ENCODE data around the gene DIPK1B. TPM values are rescaled to one million over a fixed set of nuclear protein-coding genes. Genes with fewer than 3 reads are reported as not detected.

Gene DIPK1B
- total RNA-seq, 1 donor: 0.45 TPM

DNA sequence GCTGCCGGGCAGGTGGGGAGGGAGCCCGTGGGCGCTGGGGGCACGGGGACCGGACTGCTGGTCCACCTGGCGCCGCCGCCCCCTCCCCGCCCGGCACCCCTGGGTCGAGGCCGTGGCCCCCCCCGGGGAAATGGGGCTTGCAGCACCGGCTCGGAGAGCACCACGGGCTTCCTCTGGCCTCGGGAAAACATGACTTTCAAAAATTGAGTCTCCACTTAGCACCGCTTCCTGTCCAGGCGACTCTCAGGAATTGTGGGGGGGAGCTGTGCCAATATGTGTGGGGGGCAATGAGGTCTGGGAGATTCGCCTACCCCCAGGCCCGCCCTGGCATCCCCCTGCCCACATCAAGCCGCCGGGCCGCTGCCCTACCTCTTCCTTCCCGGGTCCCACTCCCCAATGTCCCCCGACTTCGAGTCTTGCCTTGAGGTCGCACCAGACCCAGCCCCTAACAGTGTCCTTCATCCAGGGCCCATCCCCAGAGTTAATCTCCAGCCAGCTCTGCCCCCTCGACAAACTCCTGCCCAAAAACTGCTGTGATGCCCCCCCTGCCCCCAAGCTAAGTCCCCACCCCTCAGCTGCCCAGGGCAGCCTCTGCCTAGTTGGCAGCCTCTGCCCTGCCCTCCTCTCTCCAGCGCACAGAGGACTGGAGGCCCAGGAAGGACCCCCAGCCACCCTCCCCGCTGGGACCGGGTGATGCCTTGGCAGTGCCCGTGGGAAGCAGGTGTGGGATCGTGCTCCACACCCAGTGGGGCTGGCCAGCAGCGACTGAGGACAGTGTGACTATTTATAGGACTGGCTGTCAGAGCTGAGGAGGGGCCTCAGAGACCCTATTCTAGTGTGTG, 45.8 kb upstream of the DIPK1B start:
- DNase-seq (ENCODE audit: low read depth): no peak
- TF ChIP-seq, protein P1, sequence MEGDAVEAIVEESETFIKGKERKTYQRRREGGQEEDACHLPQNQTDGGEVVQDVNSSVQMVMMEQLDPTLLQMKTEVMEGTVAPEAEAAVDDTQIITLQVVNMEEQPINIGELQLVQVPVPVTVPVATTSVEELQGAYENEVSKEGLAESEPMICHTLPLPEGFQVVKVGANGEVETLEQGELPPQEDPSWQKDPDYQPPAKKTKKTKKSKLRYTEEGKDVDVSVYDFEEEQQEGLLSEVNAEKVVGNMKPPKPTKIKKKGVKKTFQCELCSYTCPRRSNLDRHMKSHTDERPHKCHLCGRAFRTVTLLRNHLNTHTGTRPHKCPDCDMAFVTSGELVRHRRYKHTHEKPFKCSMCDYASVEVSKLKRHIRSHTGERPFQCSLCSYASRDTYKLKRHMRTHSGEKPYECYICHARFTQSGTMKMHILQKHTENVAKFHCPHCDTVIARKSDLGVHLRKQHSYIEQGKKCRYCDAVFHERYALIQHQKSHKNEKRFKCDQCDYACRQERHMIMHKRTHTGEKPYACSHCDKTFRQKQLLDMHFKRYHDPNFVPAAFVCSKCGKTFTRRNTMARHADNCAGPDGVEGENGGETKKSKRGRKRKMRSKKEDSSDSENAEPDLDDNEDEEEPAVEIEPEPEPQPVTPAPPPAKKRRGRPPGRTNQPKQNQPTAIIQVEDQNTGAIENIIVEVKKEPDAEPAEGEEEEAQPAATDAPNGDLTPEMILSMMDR (IDR thresholded peaks at IDR 0.05; ENCODE audit: insufficient read depth, low read length): no peak
- no peak overlapping the region for H3K4me3 ChIP-seq (ENCODE audit: low read depth, low read length)

DNA sequence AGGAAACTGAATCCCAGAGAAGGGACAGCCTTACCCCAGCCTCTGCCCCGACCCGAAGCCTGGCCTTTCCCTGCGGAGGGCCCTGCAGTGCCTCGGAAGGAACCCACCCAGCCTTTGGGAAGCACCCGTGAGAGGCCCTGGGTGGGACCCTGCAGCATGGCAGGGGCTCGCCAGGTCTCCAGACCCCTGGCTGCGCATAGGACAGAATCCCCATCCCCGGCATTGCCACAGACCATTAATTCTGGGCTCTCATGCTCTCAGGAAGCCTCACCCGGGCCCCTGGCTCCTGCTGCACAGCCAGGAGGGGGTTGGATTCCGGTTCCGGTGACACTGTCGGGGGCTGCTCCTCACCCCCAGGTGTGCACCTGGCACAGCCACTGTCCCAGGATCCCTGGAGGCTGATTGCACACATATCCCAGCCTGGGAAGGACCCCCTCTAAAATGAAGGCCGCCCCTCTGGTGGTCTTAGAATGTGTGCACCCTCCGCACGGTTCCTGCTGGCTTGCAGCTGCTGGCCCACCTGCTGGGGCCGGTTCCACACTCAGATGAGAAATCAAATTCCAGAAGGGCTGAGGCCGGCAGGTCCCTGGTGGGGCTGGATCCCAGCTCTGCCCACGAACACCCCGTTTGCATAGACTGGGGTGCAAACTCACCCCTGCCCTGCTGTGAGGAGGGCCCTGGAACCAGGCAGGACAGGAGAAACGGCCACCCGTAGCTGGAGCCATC, 45.0 kb upstream of the DIPK1B start:
- no peak overlapping the region for H3K4me3 ChIP-seq (ENCODE audit: low read depth, low read length)
- TF ChIP-seq, protein P1 (IDR thresholded peaks at IDR 0.05; ENCODE audit: insufficient read depth, low read length): no peak
- DNase-seq (ENCODE audit: low read depth): no peak

DNA sequence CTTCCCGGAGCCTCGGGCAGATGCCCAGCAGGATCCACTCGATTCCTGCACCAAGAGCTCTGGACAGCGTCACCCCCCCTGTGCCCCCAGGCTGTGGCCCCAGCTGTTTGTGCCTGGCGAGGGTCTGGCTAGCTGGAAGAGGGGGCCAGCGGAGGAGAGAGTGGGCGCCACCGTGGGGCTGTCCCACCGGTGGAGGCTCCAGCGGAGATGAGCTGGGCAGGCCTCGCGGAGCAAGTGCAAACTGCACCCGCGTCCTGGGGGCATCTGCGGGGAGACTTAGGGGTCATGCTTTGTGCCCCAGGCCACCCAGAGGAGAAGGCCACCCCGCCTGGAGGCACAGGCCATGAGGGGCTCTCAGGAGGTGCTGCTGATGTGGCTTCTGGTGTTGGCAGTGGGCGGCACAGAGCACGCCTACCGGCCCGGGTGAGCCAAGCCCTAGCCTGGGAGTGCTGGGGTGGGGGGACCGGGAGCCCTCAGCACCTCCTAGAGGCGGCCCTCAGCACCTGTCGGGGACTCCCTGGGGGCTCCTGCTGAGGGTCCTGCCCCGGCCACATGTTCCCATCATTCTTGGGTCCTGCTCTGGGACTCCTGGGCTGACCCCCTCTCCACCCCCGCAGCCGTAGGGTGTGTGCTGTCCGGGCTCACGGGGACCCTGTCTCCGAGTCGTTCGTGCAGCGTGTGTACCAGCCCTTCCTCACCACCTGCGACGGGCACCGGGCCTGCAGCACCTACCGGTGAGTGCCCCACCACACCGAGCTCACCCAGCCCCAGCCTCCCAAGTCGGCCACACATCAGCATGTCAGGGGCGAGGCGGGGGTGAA, 44.2 kb upstream of the DIPK1B start:
- no peak for DNase-seq (ENCODE audit: low read depth)
- no peak overlapping the region for H3K4me3 ChIP-seq (ENCODE audit: low read depth, low read length)
- TF ChIP-seq, protein P1 (IDR thresholded peaks at IDR 0.05; ENCODE audit: insufficient read depth, low read length): no peak

DNA sequence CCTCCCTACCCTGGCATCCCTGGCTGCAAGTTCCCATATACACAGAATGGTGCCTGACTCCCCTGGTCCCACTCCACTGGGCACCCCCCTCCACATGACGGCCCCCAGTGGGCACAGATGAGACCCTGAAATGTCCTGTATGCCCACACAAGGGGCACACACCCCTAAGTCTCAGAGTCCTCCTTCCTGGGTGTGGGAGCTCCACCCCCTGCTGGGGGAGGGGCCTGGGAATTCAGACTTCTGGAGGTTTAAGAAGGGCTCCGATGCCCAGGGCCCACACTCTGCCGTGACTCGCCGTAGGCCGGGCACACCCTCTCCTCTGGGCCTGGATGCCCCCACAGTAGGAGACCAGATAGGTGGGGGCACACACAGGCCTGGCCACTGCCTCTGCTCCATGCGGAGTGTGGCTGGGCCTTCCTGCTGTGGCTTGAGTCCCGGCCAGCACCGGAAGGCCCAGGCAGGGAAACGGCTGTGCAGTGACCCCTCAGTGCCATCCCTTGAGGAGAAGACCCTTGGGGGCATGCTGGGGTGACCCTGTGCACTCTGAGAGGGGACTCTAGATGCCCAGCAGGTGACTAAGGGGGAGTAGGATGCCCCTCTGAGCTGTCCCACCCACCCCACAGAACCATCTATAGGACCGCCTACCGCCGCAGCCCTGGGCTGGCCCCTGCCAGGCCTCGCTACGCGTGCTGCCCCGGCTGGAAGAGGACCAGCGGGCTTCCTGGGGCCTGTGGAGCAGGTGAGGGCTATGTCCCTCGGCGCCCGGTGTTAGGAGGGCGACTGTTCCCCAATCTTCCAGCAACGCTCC, 43.2 kb upstream of the DIPK1B start:
- H3K4me3 ChIP-seq (ENCODE audit: low read depth, low read length): no peak overlapping the region
- TF ChIP-seq, protein P1 (IDR thresholded peaks at IDR 0.05; ENCODE audit: insufficient read depth, low read length): no peak
- DNase-seq (ENCODE audit: low read depth): no peak

DNA sequence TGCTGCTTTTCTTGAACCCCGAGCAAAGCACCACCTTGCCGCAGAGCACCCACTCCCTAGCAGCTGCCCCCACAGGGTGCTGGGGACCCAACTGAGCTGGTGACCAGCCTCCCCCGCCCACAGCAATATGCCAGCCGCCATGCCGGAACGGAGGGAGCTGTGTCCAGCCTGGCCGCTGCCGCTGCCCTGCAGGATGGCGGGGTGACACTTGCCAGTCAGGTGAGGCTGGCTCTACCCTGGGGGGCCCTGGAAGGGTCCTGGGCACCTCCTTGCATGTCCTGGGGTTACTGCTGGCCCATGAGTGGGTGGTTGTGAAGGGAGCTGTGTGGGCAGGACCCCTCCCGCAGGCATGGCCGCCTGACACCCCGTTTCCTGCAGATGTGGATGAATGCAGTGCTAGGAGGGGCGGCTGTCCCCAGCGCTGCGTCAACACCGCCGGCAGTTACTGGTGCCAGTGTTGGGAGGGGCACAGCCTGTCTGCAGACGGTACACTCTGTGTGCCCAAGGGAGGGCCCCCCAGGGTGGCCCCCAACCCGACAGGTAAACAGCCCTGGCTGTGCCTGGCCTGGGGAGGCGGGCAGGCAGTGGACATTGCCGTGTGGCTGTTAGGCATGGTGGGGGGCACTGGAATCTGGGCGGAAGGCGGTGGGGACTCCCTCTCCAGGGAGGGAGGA, 42.4 kb upstream of the DIPK1B start:
- TF ChIP-seq, protein P1 (IDR thresholded peaks at IDR 0.05; ENCODE audit: insufficient read depth, low read length): no peak
- no peak overlapping the region for H3K4me3 ChIP-seq (ENCODE audit: low read depth, low read length)
- no peak for DNase-seq (ENCODE audit: low read depth)

Data from fibroblast of the aortic adventitia (primary cell).